PC-9 (cell line): ENCODE data around the gene TMEM132C.

Experiments used
- CTCF ChIP-seq: fragments of 200-600 bp; sonication (generic); conservative IDR thresholded peaks from 2 replicates; pipeline ENCODE4 v1.6.1; 2017; ENCODE audit warnings: mixed run types, antibody characterized with exemption, mild to moderate bottlenecking, moderate library complexity
- EZH2 ChIP-seq: fragments of 200-600 bp; sonication (generic); IDR thresholded peaks from 2 replicates; pipeline ENCODE4 v1.8.0; 2017; ENCODE audit warnings: antibody characterized with exemption, low read depth

- no peak for TF ChIP-seq EZH2
- TF ChIP-seq CTCF, result no peak
Measured at GRCh38 chr12:128637642-128638606, 371.0 kb downstream of the TMEM132C start.
